HG03025 (cell line): Measurements from ENCODE around the gene SPEF1.
"Not testable (repeated sequence)": the region's sequence is repeated elsewhere in the genome, so short reads cannot be mapped to it uniquely, and the experiment has no call there.

Experiments
- ATAC-seq: cut with Tn5 transposase; IDR thresholded peaks from one replicate; pipeline ENCODE4 v1.9.1; 2021; ENCODE audit warnings: mild to moderate bottlenecking, moderate library complexity; ENCODE audit not compliant: unreplicated experiment, low FRiP score

SPEF1 gene

DNA sequence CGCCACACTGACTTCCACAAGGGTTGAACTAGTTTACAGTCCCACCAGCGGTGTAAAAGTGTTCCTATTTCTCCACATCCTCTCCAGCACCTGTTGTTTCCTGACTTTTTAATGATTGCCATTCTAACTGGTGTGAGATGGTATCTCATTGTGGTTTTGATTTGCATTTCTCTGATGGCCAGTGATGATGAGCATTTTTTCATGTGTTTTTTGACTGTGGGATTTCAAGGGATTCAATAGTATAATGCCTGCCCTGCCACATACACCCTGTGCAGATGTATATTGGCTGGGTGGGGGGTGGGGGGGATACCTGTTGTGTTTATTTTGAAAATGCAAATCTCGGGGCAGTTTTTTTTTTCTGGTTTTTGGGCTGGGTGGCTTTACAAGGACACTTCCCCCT lies 12.9 kb upstream of the SPEF1 start:
- not testable (repeated sequence) for ATAC-seq

DNA sequence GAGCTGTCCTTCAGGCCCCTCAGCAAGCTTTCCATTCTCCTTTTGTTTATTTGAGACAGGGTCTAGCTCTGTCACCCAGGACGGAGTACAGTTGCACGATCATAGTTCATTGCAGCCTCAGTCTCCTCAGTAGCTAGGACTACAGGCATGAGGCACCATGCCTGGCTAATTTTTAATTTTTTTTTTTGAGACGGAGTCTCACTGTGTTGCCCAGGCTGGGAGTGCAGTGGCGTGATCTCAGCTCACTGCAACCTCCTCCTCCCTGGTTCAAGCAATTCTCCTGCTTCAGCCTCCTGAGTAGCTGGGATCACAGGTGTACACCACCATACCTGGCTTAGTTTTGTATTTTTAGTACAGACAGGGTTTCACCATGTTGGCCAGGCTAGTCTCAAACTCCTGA lies 8.0 kb upstream of the SPEF1 start:
- not testable (repeated sequence) for ATAC-seq

DNA sequence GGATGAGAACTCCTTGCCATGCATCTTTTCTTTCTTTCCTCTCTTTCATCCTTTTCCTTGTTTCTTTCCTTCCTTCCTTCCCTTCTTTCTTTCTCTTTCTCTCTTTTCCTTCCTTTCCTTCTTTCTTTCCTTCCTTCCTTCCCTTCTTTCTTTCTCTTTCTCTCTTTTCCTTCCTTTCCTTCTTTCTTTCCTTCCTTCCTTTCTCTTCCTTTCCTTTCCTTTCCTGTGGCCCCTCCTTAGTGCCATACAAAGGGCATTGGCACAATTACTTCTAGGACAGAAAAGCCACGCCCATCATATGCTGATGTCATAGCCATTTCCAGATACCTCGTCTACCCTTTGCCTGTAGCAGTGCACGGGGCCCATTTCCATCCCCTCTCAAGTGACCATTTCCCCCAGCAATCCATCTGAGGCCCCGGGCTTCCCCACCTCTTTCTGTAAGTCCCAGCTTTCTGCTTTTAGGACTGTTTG lies 7.5 kb upstream of the SPEF1 start:
- no peak for ATAC-seq

DNA sequence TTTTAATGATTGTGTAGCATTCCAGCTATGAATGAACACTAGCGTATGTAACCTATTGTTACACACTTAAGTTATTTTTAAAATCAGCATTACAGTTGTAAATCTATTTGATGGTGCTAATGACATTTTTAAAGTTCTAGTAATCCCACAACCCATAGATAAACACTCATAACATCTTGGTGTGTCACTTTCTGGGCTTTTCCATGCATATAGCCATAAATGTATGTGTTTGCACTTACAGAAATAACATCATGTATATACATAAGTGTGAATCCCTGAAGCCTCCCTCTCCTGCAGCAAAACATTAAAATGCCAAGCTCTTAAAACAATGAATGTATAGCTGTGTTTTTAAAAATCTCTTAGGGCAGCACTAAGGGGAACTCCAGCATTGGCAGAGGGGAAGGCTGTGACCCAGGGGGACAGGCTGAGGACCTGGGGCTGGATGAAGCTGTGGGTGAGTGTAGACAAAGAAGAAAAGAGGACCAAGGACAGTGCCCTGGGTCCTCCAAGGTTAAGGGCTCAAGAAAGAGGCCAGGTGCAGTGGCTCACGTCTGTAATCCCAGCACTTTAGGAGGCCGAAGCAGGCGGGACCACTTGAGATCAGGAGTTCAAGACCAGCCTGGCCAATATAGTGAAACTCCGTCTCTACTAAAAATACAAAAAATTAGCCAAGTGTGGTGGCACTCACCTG lies 6.2 kb upstream of the SPEF1 start:
- ATAC-seq = no peak

GRCh38 chr20:3786665-3787323 lies 5.5 kb upstream of the SPEF1 start, which contains the start of gene CENPB:
TSS of gene CENPB (minus strand) at chr20:3786740. CDS start at chr20:3786483, 257 bp downstream.
- peak; percentile 73 for ATAC-seq

GRCh38 chr20:3786126-3786484 lies 4.9 kb upstream of the SPEF1 start:
- peak; percentile 18 for ATAC-seq

DNA sequence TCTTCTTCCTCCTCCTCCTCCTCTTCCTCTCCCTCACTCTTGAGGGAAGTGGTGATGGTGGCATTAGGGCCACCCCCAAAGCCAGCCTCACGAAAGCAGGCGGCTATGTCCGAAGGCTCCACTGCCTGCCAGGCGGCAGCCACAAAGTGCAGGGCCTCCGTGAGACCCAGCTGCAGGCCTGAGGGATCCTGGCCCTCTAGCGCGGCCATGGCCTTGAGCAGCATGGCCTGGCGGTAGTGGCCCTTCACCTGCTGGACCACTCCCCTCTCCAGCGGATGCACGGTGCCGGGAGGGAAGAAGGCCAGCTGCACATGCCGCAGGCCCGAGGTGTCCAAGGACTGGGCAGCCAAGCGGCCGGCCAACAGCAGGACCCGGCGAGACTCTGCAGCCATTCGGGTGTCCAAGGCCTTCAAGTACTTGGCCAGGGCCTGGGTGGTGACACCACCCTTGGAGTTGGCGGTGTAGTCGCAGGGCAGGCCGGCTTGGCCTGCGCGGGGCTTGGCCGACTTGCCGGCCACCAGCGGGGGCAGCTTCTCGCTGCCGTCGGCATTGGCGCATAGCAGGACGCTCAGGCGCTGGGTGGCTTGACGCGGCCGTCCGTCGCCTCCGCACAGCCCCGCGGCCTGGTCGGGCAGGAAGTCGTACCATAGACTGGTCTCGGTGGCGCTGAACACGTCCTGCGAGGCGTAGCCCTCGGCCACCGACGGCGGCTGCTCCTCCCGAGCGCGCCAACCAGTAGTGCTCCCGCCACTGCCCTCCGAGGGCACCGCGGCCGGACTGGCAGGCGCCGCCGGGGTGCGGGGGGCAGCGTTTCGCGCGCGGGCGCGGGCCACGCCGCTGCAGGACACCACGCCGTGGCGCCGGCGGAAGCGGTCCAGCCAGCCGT lies 4.2 kb upstream of the SPEF1 start:
- no peak for ATAC-seq

- no peak for ATAC-seq
Observed at GRCh38 chr20:3784863-3785239, 3.6 kb upstream of the SPEF1 start.

GRCh38 chr20:3784216-3784853 lies 3.1 kb upstream of the SPEF1 start:
- ATAC-seq = no peak

DNA sequence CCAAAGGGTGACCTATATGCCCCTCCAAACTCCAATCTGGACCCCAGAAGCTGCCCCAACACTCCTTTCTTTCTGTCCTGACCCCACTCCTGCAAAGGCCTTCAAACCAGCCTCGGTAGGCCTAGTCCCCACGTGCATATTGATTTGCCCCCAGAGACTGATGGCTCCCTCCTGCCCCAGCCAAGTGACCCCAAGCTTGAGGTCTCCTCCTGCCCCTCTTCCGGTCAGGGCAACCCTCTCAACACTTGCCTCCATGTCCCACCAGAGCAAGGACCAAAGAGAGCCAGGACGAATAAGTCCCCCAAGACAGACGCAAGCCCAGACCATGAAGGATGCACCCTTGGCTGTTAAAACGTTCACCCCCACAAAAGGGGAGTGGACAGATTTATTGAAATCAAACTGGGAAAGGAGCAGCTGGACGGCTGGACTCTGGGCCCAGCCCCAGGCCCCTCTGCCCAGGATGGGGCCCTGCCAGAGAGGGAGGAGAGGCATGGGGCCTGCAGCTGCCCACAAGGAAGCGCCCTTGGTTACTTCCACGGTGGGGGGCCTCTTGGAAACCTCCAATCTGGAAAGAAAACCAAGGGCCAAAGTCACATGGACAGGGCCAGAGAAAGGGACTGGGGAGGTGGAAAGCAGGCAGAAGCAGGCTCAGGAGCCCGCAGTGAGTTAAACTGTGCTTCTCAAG lies 2.4 kb upstream of the SPEF1 start:
- ATAC-seq = no peak

DNA sequence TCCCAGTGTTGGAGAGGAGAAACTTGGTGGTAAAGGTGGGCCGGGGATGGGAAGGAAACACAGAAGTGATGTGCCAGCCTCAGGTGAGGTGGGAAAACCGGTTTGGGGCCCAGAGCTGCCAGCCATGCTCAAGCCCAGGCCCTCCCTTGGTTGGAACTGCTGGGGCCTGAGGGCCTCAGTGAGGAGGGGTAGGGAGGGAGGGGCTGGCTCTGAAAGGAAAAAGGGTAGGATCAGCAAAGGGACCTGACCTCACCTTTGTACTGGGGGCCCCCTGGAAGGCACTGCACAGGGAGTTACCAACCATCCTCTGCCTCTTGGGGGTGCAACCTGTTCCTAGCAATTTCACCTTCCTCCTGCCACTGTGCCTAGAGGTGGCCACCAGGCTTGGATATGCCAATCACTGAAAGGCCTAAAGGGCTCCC lies 1.8 kb upstream of the SPEF1 start:
- ATAC-seq = no peak

GRCh38 chr20:3782597-3782996 lies 1.3 kb upstream of the SPEF1 start:
- no peak for ATAC-seq

DNA sequence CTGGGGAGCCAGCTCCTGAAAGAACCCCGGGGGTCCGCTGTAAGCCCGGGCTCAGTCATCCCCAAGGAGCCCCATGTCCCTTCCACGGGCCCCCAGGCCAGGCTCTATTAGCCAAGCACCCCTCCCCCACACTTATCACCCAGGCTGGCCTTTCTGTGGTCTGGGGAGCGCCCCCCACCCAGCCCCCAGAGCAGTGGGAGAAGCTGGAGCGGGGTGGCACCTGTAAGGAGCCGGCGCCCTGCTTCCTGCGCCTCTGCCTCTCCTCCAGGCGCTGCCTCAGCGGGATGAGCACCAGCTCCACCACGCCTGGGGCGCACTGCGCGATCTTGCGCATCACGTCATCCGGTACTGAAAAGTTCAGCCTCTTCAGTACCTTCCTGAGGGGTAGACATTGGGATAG lies 2.3 kb downstream of the SPEF1 start:
- ATAC-seq = no peak

GRCh38 chr20:3777716-3778629 lies 3.3 kb downstream of the SPEF1 start:
- no peak for ATAC-seq

DNA sequence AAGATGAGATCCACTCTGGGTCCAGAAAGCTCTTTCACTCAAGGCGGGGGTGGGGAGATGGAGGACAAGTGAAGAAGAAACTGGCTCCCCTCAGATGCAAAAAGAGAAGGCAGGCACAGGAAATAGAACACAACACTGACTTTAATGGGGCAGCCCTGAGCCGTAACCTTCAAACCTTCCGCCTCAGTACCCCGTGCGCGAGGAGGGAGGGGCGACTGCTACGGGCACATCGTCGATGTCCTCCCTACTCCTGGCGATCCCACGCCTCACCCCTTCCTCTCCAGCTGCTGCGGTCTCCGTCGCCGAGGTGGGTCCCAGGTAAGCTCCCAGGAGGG lies 3.9 kb downstream of the SPEF1 start:
- ATAC-seq = no peak

DNA sequence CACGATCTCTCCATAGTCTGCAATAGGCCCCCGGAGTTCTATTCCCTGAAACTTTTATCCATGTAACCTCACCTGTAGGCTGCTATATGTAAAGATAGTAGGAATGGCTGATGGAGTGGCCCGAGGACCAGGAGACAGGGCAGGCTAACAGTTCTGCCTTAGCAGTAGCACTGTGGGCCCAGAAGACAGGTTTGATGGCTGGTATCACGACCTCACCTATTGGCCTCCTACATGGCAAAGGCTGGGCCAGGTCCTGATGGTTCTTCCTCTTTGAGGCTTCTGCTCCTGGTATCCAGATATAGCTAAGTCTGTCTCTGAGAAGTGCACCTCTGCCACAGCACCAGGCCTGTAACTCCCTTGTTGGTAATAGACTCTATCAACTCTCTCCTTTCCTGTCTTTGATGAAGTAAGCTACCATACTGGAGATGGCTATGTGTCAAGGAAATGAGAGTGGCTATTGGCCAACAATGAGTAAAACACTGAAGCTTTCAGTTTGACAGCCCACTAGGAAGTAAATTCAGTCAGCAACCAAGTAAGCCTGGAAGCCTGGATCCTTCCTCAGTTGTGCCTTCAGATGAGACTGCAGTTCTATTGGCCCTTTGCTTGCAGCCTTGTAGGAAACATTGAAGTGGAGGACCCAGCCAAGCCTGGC lies 5.7 kb downstream of the SPEF1 start:
- ATAC-seq = no peak

DNA sequence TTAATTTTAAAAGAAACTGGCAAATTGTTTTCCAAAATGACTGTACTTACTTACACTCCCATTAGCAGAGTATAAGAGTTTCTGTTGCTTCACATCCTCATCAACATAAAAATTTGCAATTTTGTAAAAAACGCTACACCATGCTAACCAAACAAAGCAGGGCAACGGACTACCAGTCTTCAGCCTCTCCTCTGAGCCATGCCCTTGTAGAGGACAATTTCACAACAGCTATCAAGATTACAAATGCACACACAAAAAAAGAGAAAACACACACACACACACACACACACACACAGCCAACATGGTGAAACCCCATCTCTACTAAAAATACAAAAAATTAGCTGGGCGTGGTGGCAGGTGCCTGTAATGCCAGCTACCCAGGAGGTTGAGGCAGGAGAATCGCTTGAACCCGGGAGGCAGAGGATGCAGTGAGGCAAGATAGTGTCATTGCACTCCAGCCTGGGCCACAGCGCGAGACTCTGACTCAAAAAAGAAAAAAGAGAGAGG lies 9.6 kb downstream of the SPEF1 start:
- no peak for ATAC-seq

DNA sequence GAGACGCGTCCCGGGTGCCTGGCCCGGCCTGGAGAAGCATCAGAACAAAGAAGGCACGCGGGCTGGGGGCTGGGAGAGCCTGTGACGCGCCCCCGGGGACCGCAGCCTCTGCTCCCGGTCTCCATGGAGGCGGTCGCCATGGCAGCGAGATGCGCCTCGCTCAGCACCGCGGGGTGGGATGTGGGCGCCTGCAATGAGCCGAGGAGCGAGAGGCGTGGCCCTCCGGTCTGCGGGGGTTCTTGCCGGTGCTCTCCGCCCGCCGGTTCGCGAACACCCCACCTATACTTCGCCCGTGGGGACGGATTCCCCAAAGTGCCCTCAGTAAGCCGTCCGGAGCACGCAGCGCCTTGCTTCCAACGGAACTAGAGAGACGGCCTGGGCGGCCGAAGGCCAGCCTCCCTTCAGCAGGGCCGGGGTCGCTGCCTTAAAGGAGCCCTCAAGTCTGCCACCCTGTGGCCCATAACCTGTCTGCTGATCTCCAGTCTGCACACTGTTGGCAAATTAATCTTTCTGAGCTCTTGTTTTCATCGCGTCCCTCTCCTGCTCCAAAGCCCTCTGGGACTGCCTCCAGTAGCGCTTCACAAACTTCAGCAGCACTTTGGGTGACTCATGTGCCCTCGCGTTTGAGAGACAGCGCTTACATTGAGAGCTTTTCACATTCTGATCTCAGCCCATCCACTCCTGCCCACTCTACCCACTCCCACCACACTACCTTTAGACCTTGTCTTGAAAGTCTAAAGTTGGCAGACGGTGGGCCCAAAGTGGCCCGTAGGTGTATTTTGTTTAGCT lies 12.7 kb downstream of the SPEF1 start:
- ATAC-seq = peak; percentile 44
